ENCODE measurements around the gene RAB25.
"Not testable (repeated sequence)": the region's sequence is repeated elsewhere in the genome, so short reads cannot be mapped to it uniquely, and the experiment has no call there.

Gene RAB25

DNA sequence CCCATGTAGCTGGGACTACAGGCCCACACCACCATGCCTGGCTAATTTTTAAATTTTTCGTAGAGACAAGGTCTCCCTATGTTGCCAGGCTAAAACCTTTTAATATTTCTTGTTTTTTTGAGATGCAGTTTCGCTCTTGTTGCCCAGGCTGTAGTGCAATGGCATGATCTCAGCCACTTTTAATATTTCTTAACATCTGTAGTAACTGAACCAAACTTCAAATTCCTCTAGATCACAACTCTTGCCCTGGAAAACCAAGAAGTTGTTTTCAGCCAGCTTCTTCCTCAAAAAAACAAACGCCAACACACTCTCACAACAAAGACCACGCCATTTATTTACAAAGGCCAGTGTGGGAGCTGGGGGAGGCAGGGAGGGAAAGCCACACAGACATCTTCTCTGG, 26.0 kb upstream of the RAB25 start:
- not testable (repeated sequence) for H3K36me3 ChIP-seq (ENCODE audit: insufficient read depth, low read length); H3K9me3 ChIP-seq (replicated peaks; ENCODE audit: low read length); H3K9ac ChIP-seq (ENCODE audit: low read depth, low read length); H3K4me1 ChIP-seq (ENCODE audit: control insufficient read depth, insufficient read depth, low read length); H3K4me3 ChIP-seq (ENCODE audit: low read length); H3K4me2 ChIP-seq (ENCODE audit: low read length); H3K27me3 ChIP-seq (ENCODE audit: control insufficient read depth, insufficient read depth, low read length)

DNA sequence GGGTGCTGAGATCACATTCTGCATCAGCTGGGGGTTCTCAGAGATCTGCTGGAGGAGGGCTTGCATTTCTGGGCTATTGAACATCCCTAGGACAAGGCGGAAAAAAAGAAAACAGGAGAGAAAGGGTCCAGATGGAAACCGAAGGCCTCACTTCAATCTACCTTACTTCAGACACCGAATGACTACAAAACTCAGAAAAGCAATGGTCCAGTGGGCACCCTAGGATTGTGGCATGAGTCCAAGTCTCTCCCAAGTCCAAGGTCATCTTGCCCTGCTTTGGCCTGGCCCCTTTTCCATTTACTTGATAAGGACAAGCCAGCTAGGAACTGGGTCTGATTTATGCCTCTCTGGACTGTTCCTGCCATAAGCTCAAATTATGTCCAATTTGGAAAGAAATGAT, 18.1 kb upstream of the RAB25 start:
- no peak overlapping the region for H3K9ac ChIP-seq (ENCODE audit: low read depth, low read length)
- H3K4me3 ChIP-seq (ENCODE audit: low read length), result no peak overlapping the region
- H3K4me2 ChIP-seq (ENCODE audit: low read length), result no peak overlapping the region
- H3K4me1 ChIP-seq (ENCODE audit: control insufficient read depth, insufficient read depth, low read length), result peaks cover 5% of the 10 kb centered on the region
- peaks cover 22% of the 10 kb centered on the region for H3K36me3 ChIP-seq (ENCODE audit: insufficient read depth, low read length)
- no peaks in the 10 kb centered on the region for H3K9me3 ChIP-seq (replicated peaks; ENCODE audit: low read length)
- H3K27me3 ChIP-seq (ENCODE audit: control insufficient read depth, insufficient read depth, low read length), result no peaks in the 10 kb centered on the region

DNA sequence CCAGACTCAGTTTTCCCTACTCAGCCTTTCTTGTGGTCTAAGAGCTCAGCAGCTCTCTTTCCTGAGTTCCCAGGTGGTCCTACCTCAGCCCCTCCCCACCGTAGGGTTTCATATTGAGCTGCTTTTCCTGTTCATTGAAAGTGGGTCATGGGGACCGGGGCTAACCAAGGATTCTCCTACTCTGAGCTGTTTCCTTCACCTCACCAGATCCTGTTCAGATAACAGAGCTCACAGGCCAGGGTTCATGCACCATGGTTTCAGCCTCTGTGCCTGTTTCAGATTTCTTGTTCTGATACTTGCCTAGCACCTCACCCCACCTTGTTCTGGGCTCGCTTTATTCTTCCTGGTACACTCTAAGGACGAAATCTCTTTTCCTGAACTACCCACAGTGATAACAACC, 15.9 kb upstream of the RAB25 start:
- Histone ChIP-seq H3K9ac (ENCODE audit: low read depth, low read length) (no peak overlapping the region), H3K4me1 (ENCODE audit: control insufficient read depth, insufficient read depth, low read length) (peaks cover 5% of the 10 kb centered on the region), H3K27me3 (ENCODE audit: control insufficient read depth, insufficient read depth, low read length) (no peaks in the 10 kb centered on the region), H3K4me2 (ENCODE audit: low read length) (no peak overlapping the region), H3K4me3 (ENCODE audit: low read length) (no peak overlapping the region), H3K36me3 (ENCODE audit: insufficient read depth, low read length) (peaks cover 41% of the 10 kb centered on the region), H3K9me3 (replicated peaks; ENCODE audit: low read length) (no peaks in the 10 kb centered on the region)

DNA sequence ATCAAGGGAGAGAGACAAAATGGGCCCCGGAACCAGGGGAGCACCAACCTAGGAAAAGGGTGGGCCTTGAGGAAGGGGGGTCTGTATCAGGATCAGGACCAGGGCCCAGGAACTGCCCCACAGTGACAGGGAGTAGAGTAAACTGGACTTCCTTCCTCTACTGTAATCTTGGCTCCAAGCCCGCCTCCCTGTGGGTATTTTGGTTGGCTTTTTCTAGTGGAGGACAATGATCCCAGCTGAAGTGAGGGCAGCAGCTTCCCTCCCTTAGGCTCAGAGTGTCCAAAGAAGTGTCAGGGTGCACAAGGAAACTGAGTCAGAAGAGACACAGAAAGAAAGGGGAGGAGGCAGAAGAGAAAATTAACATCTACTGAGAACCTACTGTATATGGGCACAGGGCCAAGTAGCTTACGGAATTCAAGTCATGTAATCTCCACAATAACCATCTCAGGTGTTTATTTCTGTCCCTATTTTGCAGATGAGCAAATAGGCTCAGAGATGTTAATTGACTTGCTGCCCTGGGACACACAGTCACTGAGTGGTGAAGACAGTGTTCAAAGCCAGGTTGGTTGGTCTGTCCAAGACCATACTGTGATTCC, 12.2 kb upstream of the RAB25 start:
- peaks cover 25% of the 10 kb centered on the region for H3K36me3 ChIP-seq (ENCODE audit: insufficient read depth, low read length)
- H3K9me3 ChIP-seq (replicated peaks; ENCODE audit: low read length), result no peaks in the 10 kb centered on the region
- no peak overlapping the region for H3K4me2 ChIP-seq (ENCODE audit: low read length)
- no peak overlapping the region for H3K4me3 ChIP-seq (ENCODE audit: low read length)
- peaks cover 10% of the 10 kb centered on the region for H3K4me1 ChIP-seq (ENCODE audit: control insufficient read depth, insufficient read depth, low read length)
- H3K27me3 ChIP-seq (ENCODE audit: control insufficient read depth, insufficient read depth, low read length), result no peaks in the 10 kb centered on the region
- H3K9ac ChIP-seq (ENCODE audit: low read depth, low read length), result no peak overlapping the region

DNA sequence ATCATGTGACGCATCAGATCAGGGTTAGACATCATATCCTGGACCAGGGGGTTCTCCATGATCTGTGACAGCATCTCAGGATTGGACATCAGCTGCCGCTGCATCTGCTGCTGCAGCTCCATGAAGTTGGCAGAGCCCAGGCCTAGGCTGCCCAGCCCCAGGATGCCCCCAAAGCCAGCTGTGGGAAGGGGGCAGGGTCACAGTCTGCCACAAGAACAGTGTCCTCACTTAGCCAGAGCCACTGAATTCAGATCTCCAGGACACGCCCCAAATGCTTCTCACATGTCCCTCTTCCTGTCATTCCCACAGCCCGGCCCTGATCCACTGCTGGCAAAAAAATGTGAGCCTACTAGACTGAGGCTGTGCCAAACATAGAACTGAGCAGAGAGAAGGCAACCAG, 10.6 kb upstream of the RAB25 start:
- Histone ChIP-seq H3K4me1 (ENCODE audit: control insufficient read depth, insufficient read depth, low read length) (peaks cover 12% of the 10 kb centered on the region), H3K9ac (ENCODE audit: low read depth, low read length) (no peak overlapping the region), H3K4me2 (ENCODE audit: low read length) (no peak overlapping the region), H3K9me3 (replicated peaks; ENCODE audit: low read length) (no peaks in the 10 kb centered on the region), H3K36me3 (ENCODE audit: insufficient read depth, low read length) (peaks cover 19% of the 10 kb centered on the region), H3K27me3 (ENCODE audit: control insufficient read depth, insufficient read depth, low read length) (no peaks in the 10 kb centered on the region), H3K4me3 (ENCODE audit: low read length) (no peak overlapping the region)

DNA sequence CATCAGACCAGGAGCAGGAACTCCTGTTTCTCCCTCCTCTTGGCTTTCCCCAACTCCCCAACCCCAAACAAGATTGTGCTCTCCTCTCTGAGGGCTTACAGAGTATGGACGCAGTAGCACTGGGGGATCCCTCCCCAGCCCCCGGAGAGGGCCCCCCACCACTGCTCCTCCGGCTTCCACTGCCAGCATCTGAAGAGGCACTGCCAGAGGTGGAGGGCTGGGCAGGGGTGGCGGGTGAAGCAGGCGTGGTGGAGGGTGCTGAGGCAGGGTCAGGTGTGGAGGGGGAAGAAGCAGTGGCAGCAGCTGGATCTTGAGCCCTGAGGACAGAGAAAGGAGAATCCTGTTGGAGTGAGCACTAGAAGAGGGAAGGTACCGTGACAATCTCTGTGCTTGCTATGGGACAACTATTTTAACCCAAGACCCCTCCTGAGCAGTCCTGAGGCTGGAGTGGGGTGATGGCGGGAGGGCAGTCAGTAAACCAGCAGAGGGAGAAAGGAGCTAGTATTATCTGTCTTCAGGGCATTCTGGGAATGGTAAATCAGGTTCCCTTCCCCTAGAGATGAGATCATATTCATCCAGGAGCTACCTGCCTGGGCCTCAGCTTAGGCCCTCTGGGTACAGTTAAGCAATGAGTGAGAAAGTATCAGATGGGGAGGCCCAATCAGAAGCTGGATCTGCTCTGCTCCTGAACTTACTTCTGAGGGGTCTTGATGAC, 9.8 kb upstream of the RAB25 start:
- Histone ChIP-seq H3K9me3 (replicated peaks; ENCODE audit: low read length) (no peaks in the 10 kb centered on the region), H3K36me3 (ENCODE audit: insufficient read depth, low read length) (peaks cover 19% of the 10 kb centered on the region), H3K4me2 (ENCODE audit: low read length) (no peak overlapping the region), H3K27me3 (ENCODE audit: control insufficient read depth, insufficient read depth, low read length) (no peaks in the 10 kb centered on the region), H3K4me1 (ENCODE audit: control insufficient read depth, insufficient read depth, low read length) (peaks cover 18% of the 10 kb centered on the region), H3K4me3 (ENCODE audit: low read length) (no peak overlapping the region), H3K9ac (ENCODE audit: low read depth, low read length) (no peak overlapping the region)

DNA sequence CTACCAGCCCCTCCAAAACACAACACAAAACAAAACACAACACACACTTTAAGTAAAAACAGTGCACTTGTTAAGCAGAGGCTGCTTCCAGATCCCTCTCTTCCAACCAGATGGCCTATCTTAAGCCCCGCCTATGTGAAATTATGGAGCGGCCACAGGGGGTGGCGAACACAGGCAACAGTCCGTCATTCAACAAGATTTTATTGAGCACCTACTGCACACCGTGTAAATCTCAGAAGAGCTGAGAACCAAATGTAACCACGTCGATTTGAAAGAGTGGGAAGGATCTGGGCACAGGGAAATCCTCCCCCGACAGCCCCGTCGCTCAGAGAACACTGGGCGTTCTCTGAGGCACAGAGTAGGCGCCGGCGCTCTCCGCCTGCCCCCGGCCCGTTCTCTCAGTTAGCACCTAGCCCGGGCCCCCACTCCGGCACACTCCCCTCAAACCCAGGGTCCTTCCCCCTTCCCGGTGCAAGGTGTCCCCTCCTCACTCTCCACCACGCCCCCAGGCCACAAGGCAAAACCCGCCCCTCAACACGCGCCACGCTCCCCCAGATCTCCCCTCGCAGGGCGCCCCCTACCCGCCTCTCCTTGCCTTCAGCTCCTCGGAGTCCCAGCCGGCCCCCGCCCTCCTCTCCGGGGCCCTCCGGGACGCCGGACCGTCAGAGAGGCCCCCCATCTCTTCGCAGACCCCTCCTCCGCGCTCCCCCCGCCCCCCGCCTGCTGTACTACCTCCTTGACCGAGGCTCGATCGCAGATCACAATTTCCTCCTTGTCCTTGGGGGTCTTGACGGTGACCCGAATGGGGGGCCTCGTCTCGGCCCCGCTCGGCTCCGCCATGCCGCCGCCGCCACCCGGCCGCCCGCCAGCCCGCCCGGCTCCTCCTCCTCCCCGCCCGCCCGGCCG, 7.8 kb upstream of the RAB25 start:
- H3K9ac ChIP-seq (ENCODE audit: low read depth, low read length), result peak overlapping the region; percentile 63

DNA sequence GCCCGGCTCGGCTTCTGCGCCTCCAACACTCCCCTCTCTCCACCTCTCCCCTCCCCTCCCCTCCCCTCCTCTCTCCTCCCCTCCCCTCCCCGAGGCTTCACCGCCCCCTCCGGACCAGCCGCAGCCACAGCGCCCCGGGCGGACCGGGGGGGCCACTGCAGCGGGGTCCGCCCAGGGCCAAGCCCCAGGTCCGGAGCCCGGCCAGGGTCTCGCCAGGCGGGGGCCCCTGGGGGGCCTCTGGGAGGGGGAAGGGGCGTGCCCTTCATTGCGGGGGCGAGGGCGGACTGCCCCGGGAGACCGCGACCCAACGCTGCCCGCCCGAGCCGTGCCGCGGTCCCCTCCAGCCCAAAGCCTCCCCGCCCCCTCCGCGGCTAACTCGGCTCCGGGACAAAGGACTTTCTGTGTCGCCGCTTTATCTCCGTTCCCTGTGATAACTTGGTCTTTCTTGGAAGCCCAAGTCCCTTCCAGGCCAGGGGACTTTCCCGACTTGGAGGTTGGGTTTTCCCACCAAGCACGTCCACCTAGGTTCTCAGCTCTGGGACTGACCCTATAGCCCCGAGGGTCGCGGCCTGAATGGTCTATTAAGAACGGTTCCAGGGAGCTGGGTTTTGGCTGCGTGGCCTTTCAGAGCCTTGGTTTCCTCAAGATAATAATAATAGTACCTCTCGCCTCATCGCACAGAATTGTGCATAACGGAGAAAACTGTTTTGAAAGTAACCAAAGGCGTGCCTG, 7.0 kb upstream of the RAB25 start, which contains the start of gene UBQLN4:
TSS of gene UBQLN4 (minus strand) at position 31 of the 732 bp plus-strand sequence. CDS start 97 bp downstream, outside the sequence.
- H3K4me1 ChIP-seq (ENCODE audit: control insufficient read depth, insufficient read depth, low read length), result peaks cover 18% of the 10 kb centered on the region
- peak within 1 kb of the TSS; percentile 95 for H3K4me3 ChIP-seq (ENCODE audit: low read length)
- no peaks in the 10 kb centered on the region for H3K9me3 ChIP-seq (replicated peaks; ENCODE audit: low read length)
- no peaks in the 10 kb centered on the region for H3K27me3 ChIP-seq (ENCODE audit: control insufficient read depth, insufficient read depth, low read length)
- peak within 1 kb of the TSS; percentile 93 for H3K9ac ChIP-seq (ENCODE audit: low read depth, low read length)
- H3K36me3 ChIP-seq (ENCODE audit: insufficient read depth, low read length), result peaks cover 18% of the 10 kb centered on the region
- peak within 1 kb of the TSS; percentile 98 for H3K4me2 ChIP-seq (ENCODE audit: low read length)

More for the DNA sequence above, 7.8 kb upstream of the RAB25 start:
- peak overlapping the region; percentile 78 for H3K4me3 ChIP-seq (ENCODE audit: low read length)
- H3K4me1 ChIP-seq (ENCODE audit: control insufficient read depth, insufficient read depth, low read length), result peaks cover 18% of the 10 kb centered on the region
- H3K4me2 ChIP-seq (ENCODE audit: low read length), result peak overlapping the region; percentile 75
- H3K36me3 ChIP-seq (ENCODE audit: insufficient read depth, low read length), result peaks cover 26% of the 10 kb centered on the region
- H3K27me3 ChIP-seq (ENCODE audit: control insufficient read depth, insufficient read depth, low read length), result no peaks in the 10 kb centered on the region
- H3K9me3 ChIP-seq (replicated peaks; ENCODE audit: low read length), result no peaks in the 10 kb centered on the region

DNA sequence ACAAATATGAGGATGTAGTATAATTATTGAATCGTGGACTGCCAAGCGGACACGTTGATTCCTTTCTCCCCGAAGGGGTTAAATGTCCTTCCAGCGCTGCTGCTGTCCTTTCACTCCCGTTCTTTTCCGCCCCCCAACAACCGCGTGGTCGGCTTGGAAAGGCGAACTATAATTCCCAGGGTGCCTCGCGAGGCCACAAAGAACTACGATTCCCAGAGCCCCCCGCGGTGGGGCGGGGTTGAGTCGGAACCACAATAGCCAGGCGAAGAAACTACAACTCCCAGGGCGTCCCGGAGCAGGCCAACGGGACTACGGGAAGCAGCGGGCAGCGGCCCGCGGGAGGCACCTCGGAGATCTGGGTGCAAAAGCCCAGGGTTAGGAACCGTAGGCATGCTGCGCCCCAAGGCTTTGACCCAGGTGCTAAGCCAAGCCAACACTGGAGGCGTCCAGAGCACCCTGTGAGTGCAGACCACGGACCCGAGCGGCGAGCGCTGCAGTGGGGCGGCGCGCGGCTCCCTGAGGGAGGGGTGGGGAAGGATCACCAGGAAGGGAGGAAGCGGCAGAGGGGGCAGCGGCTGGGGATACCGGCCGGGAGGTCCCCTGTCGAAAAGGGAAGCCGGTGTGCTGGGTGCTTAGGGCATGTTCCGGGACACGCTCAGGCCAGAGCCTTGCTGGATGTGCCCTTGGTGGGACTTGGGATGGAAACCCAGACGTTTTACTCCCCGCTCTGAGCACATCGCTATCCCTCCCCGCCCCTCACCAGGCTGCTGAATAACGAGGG, 6.3 kb upstream of the RAB25 start, which contains the start of gene LAMTOR2:
TSS of gene LAMTOR2 (plus strand) at position 283 of the 781 bp plus-strand sequence. CDS start at position 391, 108 bp downstream.
- Histone ChIP-seq H3K4me3 (ENCODE audit: low read length) (peak within 1 kb of the TSS; percentile 95), H3K9ac (ENCODE audit: low read depth, low read length) (peak within 1 kb of the TSS; percentile 93), H3K4me1 (ENCODE audit: control insufficient read depth, insufficient read depth, low read length) (peaks cover 18% of the 10 kb centered on the region), H3K9me3 (replicated peaks; ENCODE audit: low read length) (no peaks in the 10 kb centered on the region), H3K4me2 (ENCODE audit: low read length) (peak within 1 kb of the TSS; percentile 98), H3K36me3 (ENCODE audit: insufficient read depth, low read length) (peaks cover 11% of the 10 kb centered on the region), H3K27me3 (ENCODE audit: control insufficient read depth, insufficient read depth, low read length) (no peaks in the 10 kb centered on the region)

DNA sequence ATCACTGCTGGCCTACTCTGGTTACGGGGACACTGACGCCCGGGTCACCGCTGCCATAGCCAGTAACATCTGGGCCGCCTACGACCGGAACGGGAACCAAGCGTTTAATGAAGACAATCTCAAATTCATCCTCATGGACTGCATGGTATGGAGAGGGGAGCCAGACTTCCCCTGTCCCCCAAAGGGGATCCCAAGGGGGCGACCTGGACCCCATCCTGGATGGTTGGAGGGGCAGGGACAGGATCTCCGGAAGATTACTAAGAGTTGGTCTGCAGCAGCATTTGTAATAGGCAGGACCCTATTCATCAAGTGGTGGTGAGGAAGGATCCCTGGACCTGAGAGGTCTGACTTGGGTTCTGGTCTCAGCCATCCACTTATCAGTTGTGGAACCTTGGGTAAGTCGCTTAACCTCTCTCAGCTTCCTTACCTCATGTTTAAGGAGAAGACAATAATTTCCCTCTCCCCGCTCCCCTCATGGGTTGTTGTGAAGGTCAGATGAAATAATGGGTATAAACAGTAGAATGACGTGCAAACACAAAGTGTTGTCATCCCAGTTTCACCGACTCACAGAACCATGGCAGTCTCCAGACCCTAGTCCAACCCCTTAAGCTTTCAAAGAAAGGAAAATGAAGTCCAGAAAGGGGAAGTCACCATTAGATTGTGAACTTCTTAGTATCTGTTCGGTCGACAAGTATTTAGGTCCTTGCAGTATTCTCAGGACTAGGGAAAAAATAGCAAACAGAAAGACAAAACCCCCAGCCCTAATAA, 5.5 kb upstream of the RAB25 start:
- Histone ChIP-seq H3K4me1 (ENCODE audit: control insufficient read depth, insufficient read depth, low read length) (peaks cover 15% of the 10 kb centered on the region), H3K36me3 (ENCODE audit: insufficient read depth, low read length) (peaks cover 8% of the 10 kb centered on the region), H3K4me2 (ENCODE audit: low read length) (peak overlapping the region; percentile 93), H3K27me3 (ENCODE audit: control insufficient read depth, insufficient read depth, low read length) (no peaks in the 10 kb centered on the region), H3K4me3 (ENCODE audit: low read length) (peak overlapping the region; percentile 95), H3K9ac (ENCODE audit: low read depth, low read length) (peak overlapping the region; percentile 86), H3K9me3 (replicated peaks; ENCODE audit: low read length) (no peaks in the 10 kb centered on the region)
